ENCODE results near the gene HOXA13. TPM values are rescaled to one million over a fixed set of nuclear protein-coding genes. Genes with fewer than 3 reads are reported as not detected.

The HOXA13 gene
- total RNA-seq, 1 experiment from 2014 or later = not detected

DNA sequence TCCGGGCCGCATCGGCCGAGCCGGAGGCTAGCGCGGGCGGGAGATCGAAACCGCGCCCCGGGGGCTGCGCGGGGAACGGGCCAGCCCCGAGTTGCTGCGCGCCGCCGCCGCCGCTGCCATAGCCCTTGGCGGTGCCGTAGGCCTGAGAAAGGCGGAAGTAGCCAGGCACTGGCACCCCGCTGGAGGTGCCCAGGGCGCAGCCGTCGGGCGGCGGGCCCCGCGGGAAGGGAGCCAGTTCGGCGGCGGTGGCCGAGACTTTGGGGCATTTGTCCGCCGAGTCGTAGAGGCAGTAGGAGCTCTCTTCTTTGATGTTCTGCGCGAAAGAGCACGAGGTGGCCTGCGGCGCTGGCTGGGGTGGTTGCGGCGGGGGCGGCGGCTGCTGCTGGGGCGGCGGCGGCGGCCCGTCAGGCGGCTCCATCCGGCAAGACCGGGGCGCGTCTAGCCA, 26.4 kb downstream of the HOXA13 start:
- peaks cover 0 to 3% of the 10 kb centered on the region in 2 experiments; a peak in 2 of 4 replicates for H3K4me1 Mint-ChIP-seq
- no peak overlapping the region for H3K4me2 ChIP-seq (ENCODE audit: insufficient read depth, insufficient read length, low read length)
- DNase-seq = peak; percentile 46
- H3K56ac ChIP-seq (ENCODE audit: insufficient read length, low read depth, low read length) = no peak overlapping the region
- H2AK5ac ChIP-seq (ENCODE audit: insufficient read length, low read length) = no peak overlapping the region
- no peaks in the 10 kb centered on the region for H3K79me1 ChIP-seq (ENCODE audit: insufficient read depth, low read depth, low read length, poor library complexity, severe bottlenecking)
- TF ChIP-seq, protein P1, sequence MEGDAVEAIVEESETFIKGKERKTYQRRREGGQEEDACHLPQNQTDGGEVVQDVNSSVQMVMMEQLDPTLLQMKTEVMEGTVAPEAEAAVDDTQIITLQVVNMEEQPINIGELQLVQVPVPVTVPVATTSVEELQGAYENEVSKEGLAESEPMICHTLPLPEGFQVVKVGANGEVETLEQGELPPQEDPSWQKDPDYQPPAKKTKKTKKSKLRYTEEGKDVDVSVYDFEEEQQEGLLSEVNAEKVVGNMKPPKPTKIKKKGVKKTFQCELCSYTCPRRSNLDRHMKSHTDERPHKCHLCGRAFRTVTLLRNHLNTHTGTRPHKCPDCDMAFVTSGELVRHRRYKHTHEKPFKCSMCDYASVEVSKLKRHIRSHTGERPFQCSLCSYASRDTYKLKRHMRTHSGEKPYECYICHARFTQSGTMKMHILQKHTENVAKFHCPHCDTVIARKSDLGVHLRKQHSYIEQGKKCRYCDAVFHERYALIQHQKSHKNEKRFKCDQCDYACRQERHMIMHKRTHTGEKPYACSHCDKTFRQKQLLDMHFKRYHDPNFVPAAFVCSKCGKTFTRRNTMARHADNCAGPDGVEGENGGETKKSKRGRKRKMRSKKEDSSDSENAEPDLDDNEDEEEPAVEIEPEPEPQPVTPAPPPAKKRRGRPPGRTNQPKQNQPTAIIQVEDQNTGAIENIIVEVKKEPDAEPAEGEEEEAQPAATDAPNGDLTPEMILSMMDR (conservative IDR thresholded peaks at IDR 0.05) = no peak
- H4K8ac ChIP-seq (replicated peaks; ENCODE audit: insufficient read length, low read depth, low read length) = no peak overlapping the region
- no peaks in the 10 kb centered on the region for H3K79me2 ChIP-seq (ENCODE audit: insufficient read depth, low read length)
- H3K4me1 ChIP-seq (ENCODE audit: insufficient read depth, low read length) = no peaks in the 10 kb centered on the region
- no peak overlapping the region for H3K14ac ChIP-seq (ENCODE audit: insufficient read depth, low read length)
- no peaks in the 10 kb centered on the region for H4K20me1 ChIP-seq (ENCODE audit: control insufficient read depth, insufficient read depth, insufficient read length)
- H4K5ac ChIP-seq (ENCODE audit: insufficient read length, low read depth, low read length) = no peak overlapping the region
- H3T11ph ChIP-seq (ENCODE audit: low read length) = no peak overlapping the region
- H3K4ac ChIP-seq (ENCODE audit: low read depth, low read length) = no peak overlapping the region
- H2BK15ac ChIP-seq (ENCODE audit: low read depth, low read length) = no peak overlapping the region
- H3K9me3 ChIP-seq (ENCODE audit: control insufficient read depth, low read depth, low read length) = no peaks in the 10 kb centered on the region
- H2BK12ac ChIP-seq (ENCODE audit: insufficient read length, low read depth, low read length) = no peak overlapping the region
- no peaks in the 10 kb centered on the region for H3K23me2 ChIP-seq (ENCODE audit: insufficient read length, low read depth, low read length, poor library complexity, severe bottlenecking)
- no peak overlapping the region for H3K9ac ChIP-seq (ENCODE audit: extremely low read depth, insufficient read length, low read length)
- H2BK120ac ChIP-seq (ENCODE audit: low read depth, low read length, poor library complexity, severe bottlenecking) = no peak overlapping the region
- H3K36me3 Mint-ChIP-seq (ENCODE audit: insufficient read depth in 1 of 3, low read depth in 3 of 3) = no peaks in the 10 kb centered on the region; a peak in 1 of 7 replicates
- peaks cover 97% of the 10 kb centered on the region for H3K27me3 ChIP-seq (ENCODE audit: insufficient read depth, low read length)
- H2AFZ ChIP-seq (ENCODE audit: low read length) = no peak overlapping the region
- H2BK5ac ChIP-seq (ENCODE audit: insufficient read length, low read length) = no peak overlapping the region
- H3K27ac Mint-ChIP-seq = no peak overlapping the region
- no peak overlapping the region for H3K23ac ChIP-seq (ENCODE audit: insufficient read length, low read depth, low read length)
- no CpG with 5 or more reads among the region's 59 CpGs for WGBS (ENCODE audit: extremely low coverage, insufficient read length, low lambda C conversion rate)
- H3K27me3 Mint-ChIP-seq (ENCODE audit: low read depth) = peaks cover 98% of the 10 kb centered on the region
- H4K91ac ChIP-seq (ENCODE audit: insufficient read length, low read depth, low read length) = no peak overlapping the region
- H3K27ac ChIP-seq (ENCODE audit: insufficient read length, low read depth, low read length) = no peak overlapping the region
- H3K9me3 Mint-ChIP-seq = peaks cover 4 to 17% of the 10 kb centered on the region in 2 experiments; a peak in 4 of 5 replicates
- H3K4me3 Mint-ChIP-seq = no peak overlapping the region
- H3K18ac ChIP-seq (ENCODE audit: insufficient read length, low read depth, low read length) = no peak overlapping the region
- no peak overlapping the region for H2BK20ac ChIP-seq (ENCODE audit: low read depth, low read length, poor library complexity, severe bottlenecking)

Data from H9 (cell line).